Measurements from ENCODE around the gene SDC3.

The SDC3 gene

GRCh38 chr1:30888975-30889374 is 19.6 kb downstream of the SDC3 start:
- no peak for DNase-seq (ENCODE audit: low read depth in 2 of 2)

GRCh38 chr1:30888391-30888790 is 20.2 kb downstream of the SDC3 start:
- no peak for DNase-seq (ENCODE audit: low read depth in 2 of 2)

- DNase-seq (ENCODE audit: low read depth in 2 of 2), result no peak
Measured at GRCh38 chr1:30887485-30888315, 20.9 kb downstream of the SDC3 start.

GRCh38 chr1:30886710-30887428 is 21.7 kb downstream of the SDC3 start:
- DNase-seq (ENCODE audit: low read depth in 2 of 2), result no peak

- DNase-seq (ENCODE audit: low read depth in 2 of 2), result no peak
Measured at GRCh38 chr1:30885570-30886522, 22.7 kb downstream of the SDC3 start.

GRCh38 chr1:30884723-30885122 is 23.8 kb downstream of the SDC3 start:
- no peak for DNase-seq (ENCODE audit: low read depth in 2 of 2)

GRCh38 chr1:30883389-30884172 is 25.0 kb downstream of the SDC3 start:
- no peak for DNase-seq (ENCODE audit: low read depth in 2 of 2)

GRCh38 chr1:30882678-30883388 is 25.7 kb downstream of the SDC3 start:
- no peak for DNase-seq (ENCODE audit: low read depth in 2 of 2)

GRCh38 chr1:30881319-30882181 is 27.0 kb downstream of the SDC3 start:
- no peak for DNase-seq (ENCODE audit: low read depth in 2 of 2)

- DNase-seq (ENCODE audit: low read depth in 2 of 2), result no peak
Measured at GRCh38 chr1:30880678-30881318, 27.8 kb downstream of the SDC3 start.

- DNase-seq (ENCODE audit: low read depth in 2 of 2), result no peak
Measured at GRCh38 chr1:30879940-30880677, 28.4 kb downstream of the SDC3 start.

- DNase-seq (ENCODE audit: low read depth in 2 of 2), result no peak
Measured at GRCh38 chr1:30879126-30879786, 29.3 kb downstream of the SDC3 start.

GRCh38 chr1:30878559-30878958 is 30.0 kb downstream of the SDC3 start:
- DNase-seq (ENCODE audit: low read depth in 2 of 2), result no peak

GRCh38 chr1:30878016-30878415 is 30.5 kb downstream of the SDC3 start:
- no peak for DNase-seq (ENCODE audit: low read depth in 2 of 2)

GRCh38 chr1:30877205-30877912 is 31.2 kb downstream of the SDC3 start:
- no peak for DNase-seq (ENCODE audit: low read depth in 2 of 2)

- DNase-seq (ENCODE audit: low read depth in 2 of 2), result no peak
Measured at GRCh38 chr1:30876451-30877204, 31.9 kb downstream of the SDC3 start.

Data from stimulated activated CD4-positive, alpha-beta T cell treated with anti-CD3 and anti-CD28 coated beads, Interleukin-12 subunit alpha, Interleukin-12 subunit beta, amount 100 ng/mL, for 24 hours (primary cell).